ENCODE measurements around the gene RDH11.

DNA sequence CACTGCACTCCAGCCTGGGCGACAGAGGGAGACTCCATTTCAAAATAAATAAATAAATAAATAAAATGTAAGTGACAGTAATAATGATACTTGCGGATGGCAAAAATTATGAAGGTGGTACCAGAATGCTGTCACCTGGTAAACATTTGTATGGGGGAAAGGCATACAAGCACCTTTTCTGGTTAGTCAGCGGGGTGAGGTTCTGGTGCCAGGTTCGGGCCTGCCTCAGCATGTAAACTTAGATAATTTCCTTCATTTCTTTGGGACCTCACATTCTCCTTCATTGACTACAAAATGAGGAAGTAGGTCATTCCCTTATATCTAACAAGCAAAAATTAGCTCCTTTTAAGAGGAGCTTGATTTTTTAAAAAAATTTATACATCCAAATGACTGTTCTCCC lies 31.9 kb downstream of the RDH11 start:
- no peak for TF ChIP-seq POLR2A (IDR thresholded peaks at IDR 0.05)
- TF ChIP-seq, protein P1, sequence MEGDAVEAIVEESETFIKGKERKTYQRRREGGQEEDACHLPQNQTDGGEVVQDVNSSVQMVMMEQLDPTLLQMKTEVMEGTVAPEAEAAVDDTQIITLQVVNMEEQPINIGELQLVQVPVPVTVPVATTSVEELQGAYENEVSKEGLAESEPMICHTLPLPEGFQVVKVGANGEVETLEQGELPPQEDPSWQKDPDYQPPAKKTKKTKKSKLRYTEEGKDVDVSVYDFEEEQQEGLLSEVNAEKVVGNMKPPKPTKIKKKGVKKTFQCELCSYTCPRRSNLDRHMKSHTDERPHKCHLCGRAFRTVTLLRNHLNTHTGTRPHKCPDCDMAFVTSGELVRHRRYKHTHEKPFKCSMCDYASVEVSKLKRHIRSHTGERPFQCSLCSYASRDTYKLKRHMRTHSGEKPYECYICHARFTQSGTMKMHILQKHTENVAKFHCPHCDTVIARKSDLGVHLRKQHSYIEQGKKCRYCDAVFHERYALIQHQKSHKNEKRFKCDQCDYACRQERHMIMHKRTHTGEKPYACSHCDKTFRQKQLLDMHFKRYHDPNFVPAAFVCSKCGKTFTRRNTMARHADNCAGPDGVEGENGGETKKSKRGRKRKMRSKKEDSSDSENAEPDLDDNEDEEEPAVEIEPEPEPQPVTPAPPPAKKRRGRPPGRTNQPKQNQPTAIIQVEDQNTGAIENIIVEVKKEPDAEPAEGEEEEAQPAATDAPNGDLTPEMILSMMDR (IDR thresholded peaks at IDR 0.05): no peak

Measured in Peyer's patch (tissue), 4 donors.